HUES64 (cell line): Measurements from ENCODE around the gene CASZ1.

Source experiments
- H3K27ac ChIP-seq: 2 replicates; pipeline ENCODE4 v1.7.0; 2013; ENCODE audit warnings: low read depth, low read length, inconsistent platforms
- H3K27me3 ChIP-seq: 2 replicates; pipeline ENCODE4 v1.6.1; 2013; ENCODE audit warnings: mild to moderate bottlenecking, low read length; ENCODE audit not compliant: insufficient read depth
- H3K36me3 ChIP-seq: 2 replicates; pipeline ENCODE4 v1.6.1; 2013; ENCODE audit warnings: mild to moderate bottlenecking, low read length; ENCODE audit not compliant: insufficient read depth
- H3K4me1 ChIP-seq: 2 replicates; pipeline ENCODE4 v1.6.1; 2013; ENCODE audit warnings: mild to moderate bottlenecking, low read length, moderate library complexity; ENCODE audit not compliant: insufficient read depth
- H3K4me3 ChIP-seq: 2 replicates; pipeline ENCODE4 v1.5.1; 2013; ENCODE audit warnings: mild to moderate bottlenecking, low read length, moderate library complexity
- H3K9ac ChIP-seq: 2 replicates; pipeline ENCODE4 v1.6.1; 2013; ENCODE audit warnings: mild to moderate bottlenecking, low read depth, low read length
- H3K9me3 ChIP-seq: 2 replicates; pipeline ENCODE4 v1.6.1; 2013; ENCODE audit warnings: low read depth, low read length; ENCODE audit not compliant: insufficient read depth
- WGBS: fragments of 150-250, 120-280 bp; methylation state at CpG from one replicate; pipeline ENCODE4 v1.1.7; 2013; ENCODE audit warnings: missing lambda C conversion rate; 5-methylcytosine and 5-hydroxymethylcytosine counted together

CASZ1 gene

DNA sequence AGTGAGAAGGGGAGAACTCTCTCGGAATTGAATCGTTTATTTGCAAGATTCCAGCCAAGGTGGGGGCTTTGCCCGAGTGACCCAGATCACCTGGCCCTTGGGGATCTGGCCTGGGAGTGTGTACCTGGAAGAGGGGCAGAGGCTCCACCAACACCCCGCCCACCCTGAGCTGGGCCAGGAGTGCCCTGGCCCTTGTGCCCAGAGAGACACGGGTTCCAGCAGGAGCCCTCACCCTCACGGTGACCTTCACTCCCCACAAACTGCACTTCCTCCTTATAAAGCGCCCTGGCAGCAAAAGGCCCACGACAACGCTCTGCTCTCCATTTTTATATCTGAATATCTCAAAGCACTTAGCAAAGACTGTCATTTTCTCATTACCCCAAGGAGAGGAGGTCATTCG is 16.6 kb downstream of the CASZ1 start:
- no peaks in the 10 kb centered on the region for H3K9me3 ChIP-seq
- H3K36me3 ChIP-seq, result no peaks in the 10 kb centered on the region
- no peaks in the 10 kb centered on the region for H3K27me3 ChIP-seq
- WGBS, result 86% methylated on average over 9 of the region's 10 CpGs
- H3K4me1 ChIP-seq, result 0 out of 2 replicates have a peak, but pooled peaks cover 5% of the 10 kb centered on the region
- H3K27ac ChIP-seq, result no peak overlapping the region
- no peak overlapping the region for H3K9ac ChIP-seq
- H3K4me3 ChIP-seq, result no peak overlapping the region

DNA sequence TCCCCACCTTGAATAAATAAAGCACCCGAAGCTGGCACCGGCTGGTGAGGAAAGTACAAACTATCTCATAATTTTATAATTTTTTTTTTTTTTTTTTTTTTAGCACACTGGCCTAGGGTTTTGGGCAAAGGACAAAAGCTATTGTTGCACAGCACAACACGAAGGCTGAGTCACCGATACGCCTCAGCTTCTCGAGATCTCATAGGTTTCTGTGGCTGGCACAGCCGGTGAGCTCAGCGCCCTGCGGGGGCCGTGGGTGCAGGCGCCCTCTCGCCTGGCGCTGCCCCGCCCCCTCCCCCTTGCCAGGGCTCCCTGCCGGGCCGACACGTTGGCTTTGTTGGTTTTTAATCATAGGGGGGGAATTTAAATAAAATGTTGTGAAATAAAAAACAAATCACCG is 17.2 kb downstream of the CASZ1 start:
- 87% methylated on average over 15 of the region's 18 CpGs for WGBS
- Histone ChIP-seq H3K9me3 (no peaks in the 10 kb centered on the region), H3K4me1 (0 out of 2 replicates have a peak, but pooled peaks cover 5% of the 10 kb centered on the region), H3K4me3 (no peak overlapping the region), H3K36me3 (no peaks in the 10 kb centered on the region), H3K9ac (no peak overlapping the region), H3K27ac (no peak overlapping the region), H3K27me3 (no peaks in the 10 kb centered on the region)

DNA sequence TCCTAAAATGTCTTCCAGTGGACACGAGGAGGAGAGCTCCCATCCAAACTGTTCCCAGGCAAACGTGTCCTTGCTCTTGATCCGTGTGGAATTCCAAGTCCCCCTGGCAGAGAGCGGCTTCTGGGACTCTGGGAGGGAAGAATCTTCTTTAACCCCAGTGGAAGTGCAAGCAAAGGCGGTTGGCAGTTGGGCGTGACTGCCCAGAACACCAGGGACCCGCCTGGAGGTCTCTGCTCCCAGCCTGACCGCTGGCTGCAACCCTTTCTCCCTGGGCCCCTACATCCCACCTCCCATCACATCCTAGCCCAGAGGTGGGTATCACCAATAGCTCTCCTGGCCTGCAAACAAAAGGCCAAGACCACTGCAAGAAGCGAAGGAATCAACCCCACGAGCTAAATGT is 17.8 kb downstream of the CASZ1 start:
- no peak overlapping the region for H3K4me3 ChIP-seq
- no peak overlapping the region for H3K27ac ChIP-seq
- H3K36me3 ChIP-seq, result no peaks in the 10 kb centered on the region
- no peaks in the 10 kb centered on the region for H3K27me3 ChIP-seq
- WGBS, result 83% methylated on average over 10 of the region's 10 CpGs
- no peak overlapping the region for H3K9ac ChIP-seq
- 0 out of 2 replicates have a peak, but pooled peaks cover 5% of the 10 kb centered on the region for H3K4me1 ChIP-seq
- H3K9me3 ChIP-seq, result no peaks in the 10 kb centered on the region

DNA sequence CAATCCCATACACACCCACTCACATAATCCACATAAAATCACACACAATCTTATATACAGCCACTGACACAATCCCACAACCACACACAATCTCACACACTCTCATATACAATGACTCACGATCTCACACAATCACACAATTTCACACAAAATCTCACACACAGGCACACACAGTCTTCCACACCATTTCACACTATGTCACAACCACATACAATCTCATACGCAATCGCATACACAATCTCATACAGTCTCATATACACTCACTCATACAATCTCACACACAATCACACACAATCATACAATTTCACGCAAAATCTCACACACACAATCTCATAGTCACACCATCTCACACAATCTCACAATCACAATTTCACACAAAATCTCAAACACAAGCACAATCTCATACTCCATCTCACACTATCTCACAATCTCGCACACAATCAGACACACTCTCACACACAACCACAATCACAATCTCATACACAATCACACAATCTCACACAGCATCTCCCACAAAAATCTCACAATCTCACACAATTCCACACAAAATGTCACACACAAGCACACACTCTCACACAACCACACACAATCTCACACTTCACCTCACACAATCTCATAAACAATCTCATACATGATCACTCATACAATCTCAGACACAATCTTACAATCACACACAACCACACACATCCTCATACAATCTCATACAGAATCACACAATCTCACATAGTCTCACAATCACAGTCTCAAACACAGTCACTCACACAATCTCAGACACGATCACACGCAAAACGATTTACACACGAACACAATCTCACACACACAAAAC is 18.5 kb downstream of the CASZ1 start:
- Histone ChIP-seq H3K9ac (no peak overlapping the region), H3K4me3 (no peak overlapping the region), H3K36me3 (no peaks in the 10 kb centered on the region), H3K27ac (no peak overlapping the region), H3K9me3 (no peaks in the 10 kb centered on the region), H3K4me1 (0 out of 2 replicates have a peak, but pooled peaks cover 5% of the 10 kb centered on the region), H3K27me3 (no peaks in the 10 kb centered on the region)
- WGBS, result 95% methylated on average over 9 of the region's 9 CpGs

DNA sequence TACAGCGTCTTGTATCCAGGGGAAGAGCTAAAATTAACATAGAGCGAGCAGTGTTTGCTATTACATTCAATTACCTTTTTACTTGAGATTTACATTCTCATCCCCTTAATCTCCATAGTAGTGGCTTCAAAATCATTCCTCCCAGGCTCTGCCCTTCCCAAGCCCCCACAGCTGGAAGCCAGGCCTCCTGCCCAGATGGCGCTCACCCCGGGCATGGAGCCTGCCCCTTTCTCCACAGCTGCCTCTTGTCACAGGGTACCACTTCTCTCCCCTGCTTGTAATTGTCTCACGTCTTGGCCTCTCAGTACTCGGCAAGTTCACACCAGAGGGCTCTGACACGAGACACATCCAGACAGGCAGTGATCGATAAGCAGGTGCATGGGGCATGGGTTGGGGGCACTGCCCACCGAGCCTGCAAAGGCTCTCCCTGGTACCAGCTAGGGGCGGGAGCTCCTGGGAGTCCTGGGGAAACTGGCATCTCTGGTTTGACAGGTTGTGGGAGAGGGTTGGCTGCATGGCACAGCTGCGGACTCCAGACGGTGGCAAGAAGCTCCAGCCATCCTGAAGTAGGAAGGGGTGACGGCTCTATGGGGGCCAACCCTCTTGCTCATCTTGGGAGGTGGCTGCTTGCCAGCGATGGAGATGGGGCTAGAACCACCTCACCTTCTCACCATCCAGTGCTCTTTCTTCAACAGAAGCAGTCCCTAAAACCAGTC is 20.1 kb downstream of the CASZ1 start:
- 92% methylated on average over 14 of the region's 14 CpGs for WGBS
- H3K4me3 ChIP-seq, result no peak overlapping the region

DNA sequence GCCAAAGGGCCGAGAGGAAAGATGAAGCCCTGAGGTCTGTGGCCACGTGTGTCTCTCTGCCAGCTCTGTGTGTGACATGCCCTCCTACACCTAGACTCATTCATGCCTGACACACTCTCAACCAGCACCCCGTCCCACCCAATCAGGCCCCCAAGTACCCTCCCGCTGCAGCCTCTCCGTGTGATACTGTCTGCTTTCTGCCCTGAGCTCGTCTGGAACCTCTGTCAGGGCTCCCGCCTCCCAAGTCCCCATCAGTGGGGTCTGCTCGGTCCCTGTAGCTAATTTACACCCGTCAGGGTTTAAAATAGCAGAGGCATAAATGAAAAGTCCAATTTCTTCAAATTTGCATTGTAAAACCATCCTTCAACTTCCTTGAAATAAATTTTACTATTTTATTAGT is 20.7 kb downstream of the CASZ1 start:
- Histone ChIP-seq H3K27me3 (no peaks in the 10 kb centered on the region), H3K9ac (no peak overlapping the region), H3K9me3 (no peaks in the 10 kb centered on the region), H3K4me3 (no peak overlapping the region), H3K36me3 (no peaks in the 10 kb centered on the region), H3K4me1 (0 out of 2 replicates have a peak, but pooled peaks cover 5% of the 10 kb centered on the region), H3K27ac (no peak overlapping the region)
- 86% methylated on average over 9 of the region's 9 CpGs for WGBS

More for the DNA sequence above, 20.1 kb downstream of the CASZ1 start:
- Histone ChIP-seq H3K36me3 (no peaks in the 10 kb centered on the region), H3K27ac (no peak overlapping the region), H3K4me1 (0 out of 2 replicates have a peak, but pooled peaks cover 5% of the 10 kb centered on the region), H3K9ac (no peak overlapping the region), H3K27me3 (no peaks in the 10 kb centered on the region), H3K9me3 (no peaks in the 10 kb centered on the region)

DNA sequence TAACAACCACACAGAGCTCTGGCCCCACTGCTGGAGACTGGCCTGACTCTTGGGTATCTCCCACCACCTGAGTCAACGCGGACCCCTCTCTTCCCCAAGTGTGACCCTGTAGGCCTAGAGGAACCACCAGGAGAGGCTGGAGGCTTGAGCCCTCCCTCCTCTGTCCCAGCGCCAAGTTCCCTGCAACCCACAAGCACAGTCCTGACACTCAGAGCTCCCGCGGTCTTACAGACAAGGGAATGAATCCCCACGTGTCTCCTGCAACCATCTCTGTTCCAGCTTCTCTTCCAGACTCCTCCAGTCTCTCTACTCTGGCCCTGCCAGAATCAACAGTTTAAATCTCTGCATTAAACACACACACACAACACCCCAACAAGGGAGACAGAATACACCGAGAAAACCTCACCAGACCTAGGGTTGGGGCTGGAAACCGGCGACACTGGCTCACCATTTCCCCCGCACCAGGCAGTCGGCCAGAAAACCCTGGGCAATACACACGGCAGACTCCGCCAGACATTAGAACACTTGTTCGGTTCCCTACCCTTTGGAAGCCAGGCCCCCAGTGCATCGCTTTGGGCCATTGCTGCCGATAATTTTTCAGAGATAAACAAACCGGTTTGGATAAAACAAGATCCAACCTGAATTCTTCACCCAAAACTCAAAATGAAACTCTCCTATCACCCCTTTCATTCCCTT is 21.7 kb downstream of the CASZ1 start:
- H3K36me3 ChIP-seq, result no peaks in the 10 kb centered on the region
- H3K4me1 ChIP-seq, result 0 out of 2 replicates have a peak, but pooled peaks cover 4% of the 10 kb centered on the region
- H3K27me3 ChIP-seq, result no peaks in the 10 kb centered on the region
- 94% methylated on average over 16 of the region's 17 CpGs for WGBS
- no peaks in the 10 kb centered on the region for H3K9me3 ChIP-seq
- no peak overlapping the region for H3K27ac ChIP-seq
- H3K9ac ChIP-seq, result no peak overlapping the region
- no peak overlapping the region for H3K4me3 ChIP-seq

DNA sequence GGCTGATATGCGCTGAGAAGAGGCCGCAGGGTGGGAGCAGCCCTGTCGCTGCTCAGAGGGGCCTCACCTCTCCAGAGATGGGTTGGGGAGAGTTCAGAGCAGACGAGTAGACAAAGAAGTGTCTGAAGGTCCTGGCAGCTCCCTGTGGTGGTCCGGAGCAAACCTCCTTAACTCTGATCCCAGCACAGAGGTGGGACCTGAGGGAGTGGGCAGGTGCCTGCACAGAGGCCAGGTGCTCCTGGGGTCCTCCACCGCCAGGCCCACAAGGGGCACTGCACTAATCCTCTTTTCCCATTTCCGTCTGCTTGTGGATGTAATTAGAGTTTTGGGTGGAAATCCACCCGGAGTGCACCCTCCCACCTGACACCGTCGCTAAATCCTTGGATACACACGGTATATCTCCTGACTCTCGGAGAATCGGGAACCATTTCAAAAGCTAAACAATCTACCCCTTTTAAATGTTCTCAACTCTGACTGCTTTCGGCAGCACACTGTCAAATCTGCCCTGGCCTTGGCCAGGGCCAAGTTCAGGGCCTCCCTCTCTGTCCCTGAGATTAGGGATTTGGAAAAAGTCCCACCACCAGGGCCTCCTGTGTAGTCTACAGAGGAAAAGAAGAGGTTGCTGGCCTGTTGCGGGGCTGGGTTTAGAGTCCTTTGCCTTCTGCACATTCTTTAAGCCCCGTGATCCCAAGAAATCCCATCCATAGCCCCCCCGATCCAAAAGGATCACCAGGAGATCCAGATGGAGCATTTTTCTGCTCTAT is 22.4 kb downstream of the CASZ1 start:
- Histone ChIP-seq H3K27me3 (no peaks in the 10 kb centered on the region), H3K4me1 (no peaks in the 10 kb centered on the region), H3K4me3 (no peak overlapping the region), H3K9me3 (no peaks in the 10 kb centered on the region), H3K36me3 (no peaks in the 10 kb centered on the region), H3K9ac (no peak overlapping the region), H3K27ac (no peak overlapping the region)
- WGBS, result 87% methylated on average over 16 of the region's 17 CpGs

DNA sequence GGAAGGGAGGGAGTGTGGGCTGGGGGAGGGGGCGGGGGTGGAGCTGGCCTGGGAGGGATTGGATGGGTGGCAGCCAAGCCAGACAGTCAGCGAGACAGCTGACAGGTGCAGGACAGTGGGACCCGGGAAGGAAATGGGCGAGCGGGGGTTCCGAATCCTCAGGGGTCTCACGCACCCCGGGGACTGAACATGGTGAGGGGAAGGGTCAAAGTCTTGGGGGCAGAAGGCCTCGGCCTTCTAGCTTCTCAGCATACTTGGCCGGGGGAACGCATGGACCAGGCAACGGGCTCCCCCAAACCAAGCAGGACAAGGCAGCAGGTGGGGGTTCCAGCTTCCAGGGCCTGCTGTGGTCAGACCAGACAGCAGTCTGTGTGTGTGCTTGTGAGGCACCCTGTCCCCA is 23.1 kb downstream of the CASZ1 start:
- H3K4me1 ChIP-seq, result no peaks in the 10 kb centered on the region
- no peaks in the 10 kb centered on the region for H3K36me3 ChIP-seq
- no peaks in the 10 kb centered on the region for H3K27me3 ChIP-seq
- no peak overlapping the region for H3K27ac ChIP-seq
- H3K9me3 ChIP-seq, result no peaks in the 10 kb centered on the region
- H3K4me3 ChIP-seq, result no peak overlapping the region
- WGBS, result 93% methylated on average over 12 of the region's 12 CpGs
- no peak overlapping the region for H3K9ac ChIP-seq

DNA sequence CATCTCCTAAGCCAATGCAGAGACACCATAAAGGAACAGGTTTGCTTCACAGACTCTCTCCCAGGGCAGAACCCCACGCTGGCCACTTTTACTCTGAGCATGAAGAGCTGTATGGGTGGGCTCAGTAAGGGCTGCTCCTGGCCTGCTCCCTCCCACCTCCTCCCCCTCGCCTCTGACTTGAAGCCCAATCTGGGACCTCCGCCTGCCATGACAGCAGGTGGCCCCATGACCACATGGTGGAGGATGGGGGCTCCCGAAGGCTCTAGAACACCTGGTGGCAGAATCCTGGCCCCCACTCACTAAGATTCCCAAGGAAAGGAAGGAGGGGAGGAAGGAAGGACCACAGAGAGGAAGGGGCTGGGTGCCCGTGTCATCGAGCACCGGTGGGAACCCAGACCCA is 23.7 kb downstream of the CASZ1 start:
- 88% methylated on average over 6 of the region's 7 CpGs for WGBS
- H3K36me3 ChIP-seq, result no peaks in the 10 kb centered on the region
- H3K9me3 ChIP-seq, result no peaks in the 10 kb centered on the region
- no peaks in the 10 kb centered on the region for H3K4me1 ChIP-seq
- H3K27ac ChIP-seq, result no peak overlapping the region
- H3K9ac ChIP-seq, result no peak overlapping the region
- H3K27me3 ChIP-seq, result no peaks in the 10 kb centered on the region
- no peak overlapping the region for H3K4me3 ChIP-seq
